Measurements from ENCODE around the gene BDH2. TPM values are rescaled to one million over a fixed set of nuclear protein-coding genes. Genes with fewer than 3 reads are reported as not detected.

The BDH2 gene
- total and polyA plus RNA-seq, 5 donors from 2014 or later = 14.7 to 44.6 (median 35.3) TPM

- no peak overlapping the region for H3K4me3 ChIP-seq (ENCODE audit: low read depth, low read length)
- Mint-ChIP-seq H3K27me3 (no peaks in the 10 kb centered on the region), H3K9me3 (no peaks in the 10 kb centered on the region), H3K4me3 (no peak overlapping the region), H3K36me3 (peaks cover 35% of the 10 kb centered on the region), H3K4me1 (peaks cover 0 to 10% (median 0%) of the 10 kb centered on the region in 4 donors), H3K27ac (no peak overlapping the region)
- ATAC-seq (ENCODE audit: low read depth in 2 of 2) (no peak), DNase-seq (no peak)
- no peak overlapping the region for H3K27ac ChIP-seq (ENCODE audit: insufficient read depth, low read length, poor library complexity, severe bottlenecking)
- H3K36me3 ChIP-seq (ENCODE audit: control insufficient read depth, insufficient read depth, low read length) = peaks cover 11% of the 10 kb centered on the region
- no peaks in the 10 kb centered on the region for H3K27me3 ChIP-seq (ENCODE audit: control insufficient read depth, insufficient read depth, low read length)
- H3K4me1 ChIP-seq (ENCODE audit: control insufficient read depth, insufficient read depth, low read length, poor library complexity, severe bottlenecking) = no peaks in the 10 kb centered on the region
- H3K9me3 ChIP-seq (ENCODE audit: control insufficient read depth in 2 of 2, low read length in 2 of 2) = no peaks in the 10 kb centered on the region
Measured at GRCh38 chr4:103044183-103044582, 55.5 kb downstream of the BDH2 start.

DNA sequence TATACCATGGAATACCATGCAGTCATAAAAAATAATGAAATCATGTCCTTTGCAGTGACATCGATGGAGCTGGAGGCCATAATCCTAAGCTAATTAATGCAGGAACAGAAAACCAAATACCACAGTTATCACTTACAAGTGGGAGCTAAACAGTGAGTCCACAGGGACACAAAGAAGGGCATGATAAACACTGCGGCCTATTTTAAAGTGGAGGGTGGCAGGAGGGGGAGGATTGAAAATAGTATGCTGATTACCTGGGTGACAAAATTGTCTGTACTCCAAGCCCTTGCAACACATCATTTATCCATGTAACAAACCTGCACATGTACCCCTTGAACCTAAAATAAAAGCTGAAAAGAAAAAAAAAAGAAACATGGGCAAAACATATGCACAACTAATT lies 63.5 kb downstream of the BDH2 start:
- Histone ChIP-seq H3K4me1 (ENCODE audit: control insufficient read depth, insufficient read depth, low read length, poor library complexity, severe bottlenecking) (no peaks in the 10 kb centered on the region), H3K4me3 (ENCODE audit: low read depth, low read length) (no peak overlapping the region), H3K27ac (ENCODE audit: insufficient read depth, low read length, poor library complexity, severe bottlenecking) (no peak overlapping the region), H3K9me3 (ENCODE audit: control insufficient read depth in 2 of 2, low read length in 2 of 2) (no peaks in the 10 kb centered on the region), H3K27me3 (ENCODE audit: control insufficient read depth, insufficient read depth, low read length) (no peaks in the 10 kb centered on the region), H3K36me3 (ENCODE audit: control insufficient read depth, insufficient read depth, low read length) (peaks cover 2% of the 10 kb centered on the region)
- Mint-ChIP-seq H3K27ac (peak overlapping the region in 1 of 3 donors; percentile 38), H3K4me1 (peaks cover 0 to 17% (median 8%) of the 10 kb centered on the region in 4 donors), H3K27me3 (no peaks in the 10 kb centered on the region), H3K9me3 (no peaks in the 10 kb centered on the region), H3K36me3 (peaks cover 22% of the 10 kb centered on the region), H3K4me3 (no peak overlapping the region)
- DNase-seq (no peak), ATAC-seq (ENCODE audit: low read depth in 2 of 2) (no peak)

DNA sequence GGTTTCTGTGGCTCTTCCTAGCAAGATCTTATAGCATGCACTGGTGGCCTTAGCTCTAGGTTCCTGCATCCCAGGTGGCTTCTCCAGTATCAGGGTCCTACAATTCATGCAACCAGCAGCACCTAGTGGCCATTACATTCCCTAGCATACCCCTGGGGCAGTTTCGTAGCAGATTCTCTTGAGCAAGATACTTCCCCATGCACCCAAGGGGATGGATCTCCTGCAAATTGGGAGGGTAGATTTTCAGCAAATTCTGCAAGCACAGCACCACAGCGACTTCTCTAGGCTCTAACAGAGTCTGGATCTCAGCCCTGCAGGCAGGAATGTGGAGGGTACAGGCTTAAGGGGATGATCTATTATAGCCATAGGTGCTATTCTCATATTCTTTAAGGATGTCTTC lies 67.1 kb downstream of the BDH2 start:
- no peak overlapping the region for H3K27ac Mint-ChIP-seq
- H3K36me3 Mint-ChIP-seq = peaks cover 34% of the 10 kb centered on the region
- H3K27ac ChIP-seq (ENCODE audit: insufficient read depth, low read length, poor library complexity, severe bottlenecking) = no peak overlapping the region
- H3K36me3 ChIP-seq (ENCODE audit: control insufficient read depth, insufficient read depth, low read length) = peaks cover 2% of the 10 kb centered on the region
- no peaks in the 10 kb centered on the region for H3K9me3 ChIP-seq (ENCODE audit: control insufficient read depth in 2 of 2, low read length in 2 of 2)
- DNase-seq = peak in 1 of 3 donors; percentile 60
- no peak overlapping the region for H3K4me3 ChIP-seq (ENCODE audit: low read depth, low read length)
- peaks cover 0 to 17% (median 6%) of the 10 kb centered on the region in 4 donors for H3K4me1 Mint-ChIP-seq
- ATAC-seq (ENCODE audit: low read depth in 2 of 2) = no peak
- H3K9me3 Mint-ChIP-seq = no peaks in the 10 kb centered on the region
- no peaks in the 10 kb centered on the region for H3K27me3 ChIP-seq (ENCODE audit: control insufficient read depth, insufficient read depth, low read length)
- H3K4me3 Mint-ChIP-seq = no peak overlapping the region
- no peaks in the 10 kb centered on the region for H3K27me3 Mint-ChIP-seq
- no peaks in the 10 kb centered on the region for H3K4me1 ChIP-seq (ENCODE audit: control insufficient read depth, insufficient read depth, low read length, poor library complexity, severe bottlenecking)

DNA sequence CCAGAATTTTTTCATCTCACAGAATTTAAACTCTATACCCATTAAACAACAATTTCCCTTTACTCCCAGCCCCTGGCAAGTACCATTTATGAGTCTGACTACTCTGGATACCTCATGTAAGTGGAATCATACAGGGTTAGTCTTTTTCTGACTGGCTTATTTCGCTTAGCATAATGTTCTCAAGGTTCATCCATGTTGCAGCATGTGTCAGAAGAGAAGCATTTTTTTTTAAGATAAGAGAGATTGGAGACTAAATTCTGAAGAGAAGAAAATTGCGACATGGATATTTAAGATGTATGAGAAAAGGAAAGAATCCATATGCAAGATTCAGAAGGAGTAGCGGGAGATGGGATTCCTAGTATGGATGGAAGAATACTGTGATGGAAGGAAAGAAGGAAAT lies 68.8 kb downstream of the BDH2 start:
- Mint-ChIP-seq H3K4me3 (no peak overlapping the region), H3K9me3 (no peaks in the 10 kb centered on the region), H3K27me3 (no peaks in the 10 kb centered on the region), H3K4me1 (peaks cover 0 to 17% (median 7%) of the 10 kb centered on the region in 4 donors), H3K27ac (no peak overlapping the region), H3K36me3 (peaks cover 28% of the 10 kb centered on the region)
- Histone ChIP-seq H3K4me3 (ENCODE audit: low read depth, low read length) (no peak overlapping the region), H3K27ac (ENCODE audit: insufficient read depth, low read length, poor library complexity, severe bottlenecking) (no peak overlapping the region), H3K36me3 (ENCODE audit: control insufficient read depth, insufficient read depth, low read length) (no peaks in the 10 kb centered on the region), H3K27me3 (ENCODE audit: control insufficient read depth, insufficient read depth, low read length) (no peaks in the 10 kb centered on the region), H3K4me1 (ENCODE audit: control insufficient read depth, insufficient read depth, low read length, poor library complexity, severe bottlenecking) (no peaks in the 10 kb centered on the region), H3K9me3 (ENCODE audit: control insufficient read depth in 2 of 2, low read length in 2 of 2) (no peaks in the 10 kb centered on the region)
- DNase-seq (no peak), ATAC-seq (ENCODE audit: low read depth in 2 of 2) (no peak)

DNA sequence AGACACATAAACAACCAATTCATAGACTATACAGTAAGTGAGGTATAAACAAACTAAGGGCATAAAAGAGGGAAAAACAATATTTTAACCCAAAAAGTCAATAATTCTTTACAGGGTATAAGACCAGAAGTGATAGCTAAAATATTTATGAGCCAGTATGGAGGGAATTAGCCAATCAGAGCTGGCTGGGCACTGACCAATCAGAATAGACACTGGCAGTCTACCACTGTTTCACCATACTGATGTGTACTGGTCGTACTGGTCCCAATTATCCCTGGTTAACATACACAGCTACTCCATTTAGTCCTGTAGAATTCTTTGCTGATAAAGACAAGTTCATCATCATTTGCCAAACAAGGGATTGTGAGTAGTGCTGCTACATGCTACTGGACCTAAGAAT lies 70.3 kb downstream of the BDH2 start:
- DNase-seq = no peak
- no peak for ATAC-seq (ENCODE audit: low read depth in 2 of 2)
- Histone ChIP-seq H3K27me3 (ENCODE audit: control insufficient read depth, insufficient read depth, low read length) (no peaks in the 10 kb centered on the region), H3K36me3 (ENCODE audit: control insufficient read depth, insufficient read depth, low read length) (peaks cover 3% of the 10 kb centered on the region), H3K4me1 (ENCODE audit: control insufficient read depth, insufficient read depth, low read length, poor library complexity, severe bottlenecking) (no peaks in the 10 kb centered on the region), H3K27ac (ENCODE audit: insufficient read depth, low read length, poor library complexity, severe bottlenecking) (no peak overlapping the region), H3K9me3 (ENCODE audit: control insufficient read depth in 2 of 2, low read length in 2 of 2) (no peaks in the 10 kb centered on the region), H3K4me3 (ENCODE audit: low read depth, low read length) (no peak overlapping the region)
- Mint-ChIP-seq H3K9me3 (no peaks in the 10 kb centered on the region), H3K36me3 (peaks cover 23% of the 10 kb centered on the region), H3K4me3 (no peak overlapping the region), H3K27ac (no peak overlapping the region), H3K27me3 (no peaks in the 10 kb centered on the region), H3K4me1 (peaks cover 0 to 17% (median 5%) of the 10 kb centered on the region in 4 donors)

Other genes starting within 250 kb of the BDH2 start
- 17.6 TPM for gene CISD2, start 230.8 kb downstream of the BDH2 start, total RNA-seq
- 10 to 100 TPM; 27.6 to 42.3 (median 30.3) TPM for gene CISD2, start 230.8 kb downstream of the BDH2 start, polyA plus RNA-seq
- 1.7 TPM for gene SLC9B1, start 80.1 kb downstream of the BDH2 start, total RNA-seq
- 1 to 10 TPM; 1.7 to 2.7 (median 2.5) TPM for gene SLC9B1, start 80.1 kb downstream of the BDH2 start, polyA plus RNA-seq
- 24.1 TPM for gene SLC9B2, start 23.1 kb downstream of the BDH2 start, total RNA-seq
- gene SLC9B2, start 23.1 kb downstream of the BDH2 start, polyA plus RNA-seq = 10 to 100 TPM in 3 of 4 donors, 1 to 10 TPM in 1; 9.7 to 17.7 (median 13.1) TPM
- gene CENPE, start 98.5 kb upstream of the BDH2 start, total RNA-seq = 17.7 TPM
- gene CENPE, start 98.5 kb upstream of the BDH2 start, polyA plus RNA-seq = 1 to 10 TPM in 1 of 4 donors, under 1 TPM in 3; 0.46 to 1.8 (median 0.98) TPM